Neuron (in vitro differentiated cells): ENCODE results near the gene NTSR1.

Experiments used
- H2AFZ ChIP-seq: one replicate; pipeline ENCODE4 v1.6.1; 2013; ENCODE audit warnings: low read depth, mild to moderate bottlenecking, inconsistent platforms, low read length, moderate library complexity
- H3K27me3 ChIP-seq: one replicate; pipeline ENCODE4 v1.6.1; 2013; ENCODE audit warnings: low read length; ENCODE audit not compliant: insufficient read depth
- H3K36me3 ChIP-seq: one replicate; pipeline ENCODE4 v1.6.1; 2013; ENCODE audit warnings: low read length; ENCODE audit not compliant: insufficient read depth
- H3K4me1 ChIP-seq: one replicate; pipeline ENCODE4 v1.6.1; 2013; ENCODE audit warnings: low read length; ENCODE audit not compliant: insufficient read depth
- H3K4me3 ChIP-seq: 2 replicates; pipeline ENCODE4 v1.5.1; 2013; ENCODE audit warnings: mild to moderate bottlenecking, low read length, moderate library complexity
- H3K9me3 ChIP-seq: one replicate; pipeline ENCODE4 v1.6.1; 2013; ENCODE audit warnings: low read length

Gene NTSR1

GRCh38 chr20:62732031-62732760 is 23.6 kb downstream of the NTSR1 start:
- Histone ChIP-seq H3K4me1 (no peaks in the 10 kb centered on the region), H3K36me3 (no peaks in the 10 kb centered on the region), H3K27me3 (peaks cover 16% of the 10 kb centered on the region), H3K4me3 (no peak overlapping the region), H3K9me3 (no peaks in the 10 kb centered on the region), H2AFZ (no peak overlapping the region)

GRCh38 chr20:62732842-62733525 is 24.3 kb downstream of the NTSR1 start:
- Histone ChIP-seq H2AFZ (no peak overlapping the region), H3K9me3 (no peaks in the 10 kb centered on the region), H3K27me3 (peaks cover 15% of the 10 kb centered on the region), H3K4me3 (no peak overlapping the region), H3K4me1 (no peaks in the 10 kb centered on the region), H3K36me3 (no peaks in the 10 kb centered on the region)

GRCh38 chr20:62733526-62733842 is 24.8 kb downstream of the NTSR1 start:
- Histone ChIP-seq H3K4me1 (no peaks in the 10 kb centered on the region), H3K27me3 (peaks cover 10% of the 10 kb centered on the region), H2AFZ (no peak overlapping the region), H3K4me3 (no peak overlapping the region), H3K9me3 (no peaks in the 10 kb centered on the region), H3K36me3 (no peaks in the 10 kb centered on the region)

- Histone ChIP-seq H2AFZ (no peak overlapping the region), H3K36me3 (no peaks in the 10 kb centered on the region), H3K4me1 (no peaks in the 10 kb centered on the region), H3K27me3 (peaks cover 8% of the 10 kb centered on the region), H3K4me3 (no peak overlapping the region), H3K9me3 (no peaks in the 10 kb centered on the region)
Measured at GRCh38 chr20:62733891-62734290, 25.3 kb downstream of the NTSR1 start.

GRCh38 chr20:62734326-62734725 is 25.7 kb downstream of the NTSR1 start:
- Histone ChIP-seq H3K9me3 (no peaks in the 10 kb centered on the region), H3K36me3 (no peaks in the 10 kb centered on the region), H3K4me3 (no peak overlapping the region), H3K27me3 (peaks cover 5% of the 10 kb centered on the region), H3K4me1 (no peaks in the 10 kb centered on the region), H2AFZ (no peak overlapping the region)

- no peak overlapping the region for H3K4me3 ChIP-seq
- no peaks in the 10 kb centered on the region for H3K36me3 ChIP-seq
- H3K27me3 ChIP-seq, result peaks cover 5% of the 10 kb centered on the region
- peaks cover 2% of the 10 kb centered on the region for H3K4me1 ChIP-seq
- no peaks in the 10 kb centered on the region for H3K9me3 ChIP-seq
- no peak overlapping the region for H2AFZ ChIP-seq
Measured at GRCh38 chr20:62734881-62735280, 26.2 kb downstream of the NTSR1 start.

GRCh38 chr20:62735331-62735821 is 26.7 kb downstream of the NTSR1 start:
- peaks cover 7% of the 10 kb centered on the region for H3K4me1 ChIP-seq
- no peaks in the 10 kb centered on the region for H3K9me3 ChIP-seq
- no peaks in the 10 kb centered on the region for H3K36me3 ChIP-seq
- H2AFZ ChIP-seq, result no peak overlapping the region
- peaks cover 5% of the 10 kb centered on the region for H3K27me3 ChIP-seq
- no peak overlapping the region for H3K4me3 ChIP-seq

- H3K4me1 ChIP-seq, result peaks cover 13% of the 10 kb centered on the region
- H2AFZ ChIP-seq, result no peak overlapping the region
- no peaks in the 10 kb centered on the region for H3K9me3 ChIP-seq
- peaks cover 5% of the 10 kb centered on the region for H3K27me3 ChIP-seq
- H3K36me3 ChIP-seq, result no peaks in the 10 kb centered on the region
- no peak overlapping the region for H3K4me3 ChIP-seq
Measured at GRCh38 chr20:62736026-62736406, 27.4 kb downstream of the NTSR1 start.

GRCh38 chr20:62736407-62737071 is 27.9 kb downstream of the NTSR1 start:
- H2AFZ ChIP-seq, result no peak overlapping the region
- no peaks in the 10 kb centered on the region for H3K9me3 ChIP-seq
- no peaks in the 10 kb centered on the region for H3K36me3 ChIP-seq
- H3K4me3 ChIP-seq, result no peak overlapping the region
- peaks cover 16% of the 10 kb centered on the region for H3K4me1 ChIP-seq
- peaks cover 5% of the 10 kb centered on the region for H3K27me3 ChIP-seq

- Histone ChIP-seq H3K4me1 (peaks cover 16% of the 10 kb centered on the region), H3K27me3 (peaks cover 5% of the 10 kb centered on the region), H3K4me3 (no peak overlapping the region), H2AFZ (no peak overlapping the region), H3K9me3 (no peaks in the 10 kb centered on the region), H3K36me3 (no peaks in the 10 kb centered on the region)
Measured at GRCh38 chr20:62737271-62737811, 28.7 kb downstream of the NTSR1 start.

- H3K4me1 ChIP-seq, result peaks cover 16% of the 10 kb centered on the region
- peaks cover 5% of the 10 kb centered on the region for H3K27me3 ChIP-seq
- H3K4me3 ChIP-seq, result no peak overlapping the region
Measured at GRCh38 chr20:62738025-62738881, 29.6 kb downstream of the NTSR1 start.

GRCh38 chr20:62739067-62739466 is 30.4 kb downstream of the NTSR1 start:
- Histone ChIP-seq H3K4me3 (no peak overlapping the region), H2AFZ (no peak overlapping the region), H3K27me3 (peaks cover 5% of the 10 kb centered on the region), H3K9me3 (no peaks in the 10 kb centered on the region), H3K4me1 (peaks cover 19% of the 10 kb centered on the region), H3K36me3 (no peaks in the 10 kb centered on the region)

More at GRCh38 chr20:62738025-62738881, 29.6 kb downstream of the NTSR1 start:
- Histone ChIP-seq H2AFZ (no peak overlapping the region), H3K9me3 (no peaks in the 10 kb centered on the region), H3K36me3 (no peaks in the 10 kb centered on the region)
